ENCODE data around the gene LDLRAD2.

Gene LDLRAD2

DNA sequence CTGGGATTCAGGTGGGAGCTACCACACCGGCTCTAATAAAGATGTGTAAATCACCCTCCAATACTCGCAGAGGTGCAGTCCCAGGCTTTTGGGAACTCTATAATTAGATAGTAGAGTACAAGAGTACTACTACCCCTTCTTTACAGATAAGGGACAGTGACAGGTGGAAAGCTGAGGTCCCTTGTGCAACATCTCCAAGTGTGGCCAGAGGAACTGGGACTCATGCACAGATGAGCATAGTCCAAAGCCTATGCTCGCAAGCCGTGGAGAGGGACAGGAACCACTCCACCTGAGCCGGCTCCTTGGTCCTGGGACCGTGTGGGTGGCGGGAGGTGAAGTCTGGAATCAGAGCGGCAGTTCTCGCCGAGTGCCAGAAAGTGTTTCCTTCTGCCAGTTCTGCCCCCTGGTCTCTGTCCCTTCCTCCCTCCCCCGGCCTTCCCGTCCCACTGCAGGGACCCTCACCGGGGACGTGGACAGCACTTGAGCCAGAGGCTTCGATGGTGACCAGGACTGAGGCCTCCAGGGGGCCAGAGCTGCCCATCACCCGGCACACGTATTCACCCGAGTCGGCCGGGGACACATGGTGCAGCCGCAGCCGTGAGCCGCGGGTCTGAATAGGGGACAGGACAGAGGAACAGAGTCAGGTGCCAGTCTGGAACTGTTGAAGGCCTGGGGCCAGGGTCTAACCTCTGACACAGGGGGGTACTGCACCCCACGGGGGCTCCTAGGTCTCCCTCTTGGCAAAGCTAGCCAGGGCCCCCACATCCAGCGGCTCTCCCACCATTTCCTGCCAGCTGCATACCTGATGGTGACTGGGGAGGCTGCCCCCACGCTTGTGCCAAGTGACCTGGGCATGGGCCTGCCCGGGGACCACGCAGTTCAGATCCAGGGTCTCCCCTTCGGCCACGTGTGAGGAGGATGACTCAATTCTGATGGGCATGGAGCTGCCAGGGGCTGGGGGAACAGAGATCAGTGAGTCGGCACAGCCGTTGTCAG, 33.9 kb downstream of the LDLRAD2 start:
- TF ChIP-seq, protein P1, sequence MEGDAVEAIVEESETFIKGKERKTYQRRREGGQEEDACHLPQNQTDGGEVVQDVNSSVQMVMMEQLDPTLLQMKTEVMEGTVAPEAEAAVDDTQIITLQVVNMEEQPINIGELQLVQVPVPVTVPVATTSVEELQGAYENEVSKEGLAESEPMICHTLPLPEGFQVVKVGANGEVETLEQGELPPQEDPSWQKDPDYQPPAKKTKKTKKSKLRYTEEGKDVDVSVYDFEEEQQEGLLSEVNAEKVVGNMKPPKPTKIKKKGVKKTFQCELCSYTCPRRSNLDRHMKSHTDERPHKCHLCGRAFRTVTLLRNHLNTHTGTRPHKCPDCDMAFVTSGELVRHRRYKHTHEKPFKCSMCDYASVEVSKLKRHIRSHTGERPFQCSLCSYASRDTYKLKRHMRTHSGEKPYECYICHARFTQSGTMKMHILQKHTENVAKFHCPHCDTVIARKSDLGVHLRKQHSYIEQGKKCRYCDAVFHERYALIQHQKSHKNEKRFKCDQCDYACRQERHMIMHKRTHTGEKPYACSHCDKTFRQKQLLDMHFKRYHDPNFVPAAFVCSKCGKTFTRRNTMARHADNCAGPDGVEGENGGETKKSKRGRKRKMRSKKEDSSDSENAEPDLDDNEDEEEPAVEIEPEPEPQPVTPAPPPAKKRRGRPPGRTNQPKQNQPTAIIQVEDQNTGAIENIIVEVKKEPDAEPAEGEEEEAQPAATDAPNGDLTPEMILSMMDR (IDR thresholded peaks at IDR 0.05; ENCODE audit: control insufficient read depth, extremely low read depth, insufficient read depth), result no peak
- no peak overlapping the region for H3K4me3 ChIP-seq (ENCODE audit: low read depth, low read length)
- DNase-seq (ENCODE audit: low read depth), result no peak

- no peak overlapping the region for H3K4me3 ChIP-seq (ENCODE audit: low read depth, low read length)
- TF ChIP-seq, protein P1 (IDR thresholded peaks at IDR 0.05; ENCODE audit: control insufficient read depth, extremely low read depth, insufficient read depth), result no peak
- no peak for DNase-seq (ENCODE audit: low read depth)
These were observed 35.4 kb downstream of the LDLRAD2 start for GRCh38 chr1:21847223-21848205.

GRCh38 chr1:21848524-21849174, 36.6 kb downstream of the LDLRAD2 start:
- no peak overlapping the region for H3K4me3 ChIP-seq (ENCODE audit: low read depth, low read length)
- no peak for DNase-seq (ENCODE audit: low read depth)
- TF ChIP-seq, protein P1 (IDR thresholded peaks at IDR 0.05; ENCODE audit: control insufficient read depth, extremely low read depth, insufficient read depth), result no peak

DNA sequence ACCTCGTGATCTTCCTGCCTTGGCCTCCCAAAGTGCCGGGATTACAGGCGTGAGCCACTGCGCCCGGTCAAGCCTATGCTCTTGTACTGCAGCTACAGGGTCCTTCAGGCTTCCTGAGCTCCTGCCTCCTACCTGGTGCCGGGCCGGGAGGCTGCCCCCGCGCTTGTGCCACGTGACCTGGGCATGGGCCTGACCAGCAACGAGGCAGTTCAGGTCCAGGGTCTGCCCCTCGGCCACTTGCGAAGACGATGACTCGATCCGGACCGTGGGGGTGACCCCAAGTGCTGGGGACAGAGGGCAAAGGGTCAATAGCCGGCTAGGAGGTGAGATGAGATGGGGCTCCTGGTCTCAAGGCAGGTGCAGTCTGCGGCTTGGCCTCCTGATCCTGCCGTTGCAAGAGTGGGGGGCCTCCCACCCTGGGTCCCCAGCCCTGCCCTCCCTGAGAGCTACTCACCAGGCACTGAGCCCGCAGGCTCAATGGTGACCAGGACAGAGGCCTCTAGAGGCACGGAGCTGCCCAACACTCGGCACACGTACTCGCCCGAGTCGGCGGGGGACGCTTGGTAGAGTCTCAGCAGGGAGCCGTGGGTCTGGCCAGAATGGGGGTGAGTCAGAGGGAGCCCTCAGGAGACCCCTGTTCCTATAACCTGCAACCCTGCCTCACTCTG, 38.0 kb downstream of the LDLRAD2 start:
- no peak for DNase-seq (ENCODE audit: low read depth)
- TF ChIP-seq, protein P1 (IDR thresholded peaks at IDR 0.05; ENCODE audit: control insufficient read depth, extremely low read depth, insufficient read depth), result no peak
- no peak overlapping the region for H3K4me3 ChIP-seq (ENCODE audit: low read depth, low read length)

GRCh38 chr1:21851430-21852250, 39.6 kb downstream of the LDLRAD2 start:
- TF ChIP-seq, protein P1 (IDR thresholded peaks at IDR 0.05; ENCODE audit: control insufficient read depth, extremely low read depth, insufficient read depth), result no peak

More at GRCh38 chr1:21851430-21852250, 39.6 kb downstream of the LDLRAD2 start:
- DNase-seq (ENCODE audit: low read depth), result no peak
- H3K4me3 ChIP-seq (ENCODE audit: low read depth, low read length), result no peak overlapping the region

Measured in LNCaP clone FGC (cell line).